ENCODE data around the gene APOC3. TPM values are rescaled to one million over a fixed set of nuclear protein-coding genes. Genes with fewer than 3 reads are reported as not detected.

APOC3 gene
- not detected in 5 replicates for total RNA-seq (2022; extraction: Qiagen RNA extraction)

GRCh38 chr11:116829525-116830183 lies at the start of gene APOC3:
Gene APOC3, plus strand, starts transcription at chr11:116829907. Its CDS starts 676 bp downstream, at chr11:116830583.

GRCh38 chr11:116787786-116788486 lies 41.8 kb upstream of the APOC3 start, which contains the start of gene ZPR1:
Gene ZPR1, minus strand, starts transcription at chr11:116788023. Its CDS starts 33 bp downstream, at chr11:116787990.

GRCh38 chr11:116791813-116792143 lies 37.9 kb upstream of the APOC3 start, which contains the start of gene APOA5:
Gene APOA5, minus strand, starts transcription at chr11:116791879. Its CDS starts 19 bp downstream, at chr11:116791860.

GRCh38 chr11:116823031-116823843 lies 6.5 kb upstream of the APOC3 start, which contains the start of gene APOA4:
Gene APOA4, minus strand, starts transcription at chr11:116823304. Its CDS starts 113 bp downstream, at chr11:116823191.

GRCh38 chr11:116837231-116838091 lies 7.8 kb downstream of the APOC3 start, which contains the start of gene APOA1:
Gene APOA1, minus strand, starts transcription at chr11:116837622. Its CDS starts 235 bp downstream, at chr11:116837387.

Other genes with a start within 250 kb of the APOC3 start
- 11.5 to 13.3 TPM (median 12.4 TPM) in 5 replicates for gene BUD13, start 56.9 kb upstream of the APOC3 start, total RNA-seq (2022; extraction: Qiagen RNA extraction)
- gene ZPR1, start 41.9 kb upstream of the APOC3 start, total RNA-seq (2022; extraction: Qiagen RNA extraction), result 53.5 to 63.7 TPM (median 62.9 TPM) in 5 replicates
- 0.05 TPM in 1 of 5 replicates, not detected in the others for gene APOA5, start 38.0 kb upstream of the APOC3 start, total RNA-seq (2022; extraction: Qiagen RNA extraction)
- gene APOA4, start 6.6 kb upstream of the APOC3 start, total RNA-seq (2022; extraction: Qiagen RNA extraction), result not detected in 5 replicates
- gene APOA1, start 7.7 kb downstream of the APOC3 start, total RNA-seq (2022; extraction: Qiagen RNA extraction), result 0.12 to 0.34 TPM (median 0.20 TPM) in 5 replicates

Data from A549 treated with dexamethasone at 1 μM for 4 hours (cell line).